GM19238 (cell line): ENCODE results near the gene CAPN2.

Experiments
- DNase-seq: peaks from one replicate; pipeline ENCODE4 v3.0.0; 2011; ENCODE audit warnings: low spot score; ENCODE audit not compliant: insufficient read length

CAPN2 gene

DNA sequence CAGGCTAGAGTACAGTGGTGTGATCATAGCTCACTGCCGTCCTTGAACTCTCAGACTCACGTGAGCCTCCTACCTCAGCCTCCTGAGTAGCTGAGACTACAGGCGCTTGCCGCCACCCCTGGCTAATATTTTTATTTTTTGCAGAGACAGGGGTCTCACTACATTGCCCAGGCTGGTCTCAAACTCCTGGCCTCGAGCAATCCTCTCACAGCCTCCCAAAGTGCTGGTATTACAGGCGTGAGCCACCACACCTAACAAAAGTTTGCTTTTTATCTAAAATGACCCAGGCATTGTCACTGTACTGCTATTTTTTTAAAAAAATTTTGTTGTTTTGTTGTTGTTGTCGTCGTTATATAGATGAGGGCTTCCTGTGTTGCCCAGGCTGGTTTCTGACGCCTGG lies 46.4 kb downstream of the CAPN2 start:
- DNase-seq: no peak

GRCh38 chr1:223759273-223759672 lies 46.9 kb downstream of the CAPN2 start:
- DNase-seq: no peak

DNA sequence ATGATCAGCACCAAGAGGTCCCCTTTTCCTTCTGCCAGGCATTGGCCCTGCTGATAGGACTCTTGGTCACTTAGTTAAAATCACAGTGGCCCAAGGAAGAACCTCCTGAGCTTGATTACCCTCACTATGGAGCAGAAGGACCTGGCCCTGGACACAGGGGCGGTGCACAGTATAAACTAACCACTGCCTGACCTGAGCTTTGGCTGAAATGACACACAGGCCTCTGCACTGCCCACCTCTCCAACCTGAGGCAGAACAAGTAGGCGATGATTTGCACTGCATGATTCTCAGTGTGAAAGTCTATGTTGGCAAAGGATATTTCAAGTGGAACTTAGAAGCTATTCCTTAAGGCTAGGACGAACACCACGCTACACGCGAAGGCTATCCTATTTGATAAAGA lies 48.5 kb downstream of the CAPN2 start:
- DNase-seq: no peak

DNA sequence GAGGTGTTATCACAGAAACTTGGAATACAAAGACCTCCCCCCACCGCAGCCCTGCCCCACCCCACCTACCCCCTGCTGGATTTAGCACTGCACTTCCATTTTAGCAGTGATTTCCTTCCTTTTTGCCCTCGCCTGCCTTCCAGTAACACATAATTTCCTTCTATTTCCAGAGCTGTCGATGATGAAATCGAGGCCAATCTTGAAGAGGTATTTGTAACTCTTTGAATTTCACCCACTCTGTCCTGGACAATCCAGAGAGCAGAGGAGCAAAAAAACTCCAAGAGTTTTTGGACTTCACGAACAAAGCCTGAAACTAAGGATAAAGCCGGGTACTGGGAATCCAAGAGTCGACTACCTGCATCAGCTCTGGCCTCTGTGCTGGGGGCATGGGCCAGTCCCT lies 49.1 kb downstream of the CAPN2 start:
- no peak for DNase-seq

GRCh38 chr1:223763251-223763650 lies 50.9 kb downstream of the CAPN2 start:
- DNase-seq: no peak

DNA sequence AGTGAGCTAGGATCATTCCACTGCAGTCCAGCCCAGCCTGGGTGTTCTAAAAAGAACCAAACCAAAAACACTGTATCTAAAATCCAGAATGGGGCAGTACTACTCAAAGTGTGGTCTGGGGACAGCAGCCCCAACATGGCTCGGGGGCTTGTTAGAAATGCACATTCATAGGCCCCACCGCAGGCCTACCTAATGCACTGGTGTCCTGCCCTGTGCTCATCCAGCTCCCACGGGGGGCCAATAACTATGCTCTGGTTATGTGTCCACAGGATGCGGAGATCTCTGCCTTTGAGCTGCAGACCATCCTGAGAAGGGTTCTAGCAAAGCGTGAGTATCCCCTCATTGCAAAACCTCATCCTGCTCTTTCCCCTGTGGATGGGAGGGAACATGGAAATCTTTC lies 51.5 kb downstream of the CAPN2 start:
- no peak for DNase-seq

GRCh38 chr1:223765036-223765718 lies 52.8 kb downstream of the CAPN2 start:
- DNase-seq: no peak

GRCh38 chr1:223765719-223766340 lies 53.5 kb downstream of the CAPN2 start:
- no peak for DNase-seq

DNA sequence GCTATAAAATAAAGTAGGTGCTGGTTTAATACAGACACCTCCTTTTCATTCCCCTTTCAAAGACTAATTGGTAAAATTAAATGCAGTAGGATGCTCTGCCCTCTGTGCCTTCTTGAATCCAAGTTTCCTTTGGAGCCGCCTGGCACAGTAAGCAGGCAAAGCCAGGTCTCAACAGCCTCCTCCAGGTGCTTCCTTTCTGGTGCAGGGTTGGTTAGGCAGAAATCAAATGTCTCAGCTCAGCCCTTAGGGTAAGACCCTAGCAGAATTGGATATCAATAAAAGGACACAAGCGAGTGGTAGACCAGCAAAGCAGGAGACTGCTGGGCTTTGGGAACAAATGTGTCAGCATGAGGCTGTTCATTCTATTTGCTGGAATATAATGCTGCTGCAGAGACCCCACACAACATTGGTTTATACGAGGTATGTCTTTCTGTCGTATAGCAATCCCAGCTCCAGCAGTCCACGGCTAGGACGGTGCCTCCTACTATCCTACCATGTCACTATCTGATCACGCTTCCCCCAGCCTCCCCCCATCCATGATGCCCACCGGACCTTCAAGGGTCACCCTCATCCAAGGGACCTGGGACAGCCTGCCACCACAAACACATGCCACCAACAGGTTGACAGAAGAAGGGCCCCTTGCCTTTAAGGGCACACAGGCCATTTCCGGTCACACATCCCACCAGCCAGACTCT lies 58.4 kb downstream of the CAPN2 start:
- DNase-seq: no peak

DNA sequence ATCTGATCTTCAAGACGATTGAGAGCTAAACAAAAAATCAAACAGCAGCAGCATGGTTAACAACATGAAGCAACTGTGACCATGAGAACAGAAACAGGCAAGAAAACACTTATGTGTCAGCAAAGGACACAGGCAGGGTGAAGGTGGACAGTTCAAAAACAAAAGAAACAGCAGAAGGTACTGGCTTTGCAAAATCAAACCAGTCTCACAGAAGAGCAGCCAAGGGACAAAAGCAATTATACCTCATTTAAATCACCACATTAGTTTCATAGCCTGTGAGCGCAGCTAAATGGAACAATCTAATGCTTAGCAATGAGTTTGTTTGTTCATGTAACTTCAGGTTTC lies 59.1 kb downstream of the CAPN2 start:
- no peak for DNase-seq

DNA sequence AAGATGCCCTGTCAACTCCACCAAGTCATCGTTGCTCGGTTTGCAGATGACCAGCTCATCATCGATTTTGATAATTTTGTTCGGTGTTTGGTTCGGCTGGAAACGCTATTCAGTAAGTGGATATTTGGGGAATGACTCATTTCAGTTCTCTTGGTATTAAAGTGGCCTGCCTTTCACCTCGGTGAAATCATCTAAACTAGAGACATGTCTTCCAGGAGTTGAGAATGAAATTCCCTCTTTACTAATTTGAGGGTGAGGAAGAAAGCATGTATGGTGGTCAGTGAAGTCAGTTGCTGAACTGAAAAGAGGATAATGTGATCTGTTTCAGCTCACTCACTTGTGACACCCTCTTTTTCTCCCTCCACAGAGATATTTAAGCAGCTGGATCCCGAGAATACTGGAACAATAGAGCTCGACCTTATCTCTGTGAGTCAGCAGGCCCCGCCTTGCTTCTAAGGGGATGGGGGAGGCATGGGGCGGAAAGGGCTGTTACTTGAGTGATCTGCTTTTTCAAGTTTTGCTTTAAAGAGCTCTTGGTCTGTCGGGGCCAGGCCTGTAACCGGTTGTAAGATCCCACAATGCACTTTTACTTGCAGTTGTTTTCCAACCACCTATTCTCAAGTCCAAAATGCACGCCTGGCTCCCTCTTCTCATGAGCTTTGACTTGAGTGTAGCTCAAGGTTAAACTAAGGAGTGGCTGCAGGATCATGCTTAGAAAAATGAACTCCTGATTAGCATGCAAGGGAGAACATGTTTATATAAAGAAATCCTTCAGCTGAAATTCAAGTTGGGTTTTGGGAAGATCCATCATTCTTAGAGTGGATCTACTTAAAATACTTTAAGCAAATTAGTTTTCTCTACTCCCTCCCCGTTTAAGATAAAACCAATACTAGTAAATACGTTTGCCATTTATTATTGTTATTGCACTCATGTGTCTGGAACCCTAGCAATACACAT lies 59.8 kb downstream of the CAPN2 start:
- no peak for DNase-seq

GRCh38 chr1:223772771-223773160 lies 60.4 kb downstream of the CAPN2 start:
- no peak for DNase-seq

- no peak for DNase-seq
Measured at GRCh38 chr1:223774134-223774814, 61.9 kb downstream of the CAPN2 start.

GRCh38 chr1:223775054-223775453 lies 62.7 kb downstream of the CAPN2 start:
- no peak for DNase-seq

GRCh38 chr1:223775711-223776074 lies 63.4 kb downstream of the CAPN2 start:
- DNase-seq: no peak

DNA sequence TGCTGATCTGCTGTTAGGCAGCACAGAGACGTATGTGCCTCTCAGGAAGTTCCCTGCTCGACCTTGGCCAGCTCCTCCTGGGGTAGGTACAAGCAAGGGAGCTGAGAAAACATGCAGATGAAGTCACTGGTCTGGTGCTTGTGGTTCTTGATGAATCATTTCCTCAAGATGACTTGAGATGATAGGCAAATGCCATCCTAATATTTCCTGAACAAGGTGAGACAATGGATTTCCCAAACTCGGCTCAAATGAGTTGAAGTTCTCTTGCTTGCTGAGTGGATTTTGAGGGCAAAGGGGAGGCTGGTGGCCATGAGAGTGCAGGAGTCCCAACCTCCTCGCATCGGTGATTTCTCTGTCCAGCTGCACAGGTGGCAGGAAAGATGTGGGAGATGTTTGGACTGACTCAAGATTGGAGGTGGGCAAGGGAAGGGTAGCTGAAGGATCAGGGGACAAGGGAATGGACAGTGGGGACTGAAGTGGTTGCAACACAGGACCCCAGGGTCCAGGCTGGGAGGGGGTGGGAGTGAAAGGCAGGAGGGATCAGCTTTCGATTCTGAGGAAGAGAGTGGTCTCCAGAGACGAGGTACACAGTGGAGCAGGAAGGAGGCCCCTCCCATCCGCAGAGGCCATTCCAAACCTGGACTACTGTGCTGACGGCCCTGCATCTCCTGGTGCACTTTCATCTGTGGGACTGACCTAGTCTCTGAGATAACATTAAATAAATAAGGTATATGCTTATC lies 63.9 kb downstream of the CAPN2 start:
- no peak for DNase-seq

GRCh38 chr1:223776826-223777454 lies 64.6 kb downstream of the CAPN2 start:
- no peak for DNase-seq

DNA sequence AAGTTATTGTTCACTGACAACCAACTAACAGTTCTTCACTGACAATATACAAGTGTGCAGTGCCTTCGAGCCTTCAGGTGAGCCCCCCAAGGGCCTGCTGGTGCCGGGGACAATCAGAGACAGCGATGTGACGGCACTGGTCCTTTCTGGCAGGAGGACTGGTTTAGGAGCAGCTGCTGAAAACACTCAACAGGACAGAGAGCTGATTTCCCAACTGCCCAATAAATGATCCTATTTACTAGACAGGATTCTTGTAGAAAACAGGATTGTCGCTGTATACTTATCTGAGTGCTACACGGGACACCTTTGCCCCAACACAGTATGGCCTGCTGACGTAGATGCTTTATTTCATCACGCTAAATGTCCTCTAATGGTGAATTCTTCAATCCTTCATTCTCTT lies 68.0 kb downstream of the CAPN2 start:
- no peak for DNase-seq

GRCh38 chr1:223780949-223781348 lies 68.6 kb downstream of the CAPN2 start:
- no peak for DNase-seq

GRCh38 chr1:223783676-223784075 lies 71.3 kb downstream of the CAPN2 start:
- DNase-seq: no peak
